Neutrophil (primary cell): ENCODE data around the gene DNM2.

Experiments
- H3K27ac ChIP-seq: fragments of 200-600 bp; sonication (generic); 2 replicates; pipeline ENCODE4 v1.5.1; 2016; ENCODE audit warnings: mild to moderate bottlenecking, moderate library complexity
- H3K27me3 ChIP-seq: fragments of 200-600 bp; sonication (generic); 2 replicates; pipeline ENCODE4 v1.6.0; 2016; ENCODE audit warnings: mild to moderate bottlenecking
- H3K36me3 ChIP-seq: fragments of 200-600 bp; sonication (generic); 2 replicates; pipeline ENCODE4 v1.5.1; 2017
- H3K4me1 ChIP-seq, 2 experiments: fragments of 200-600 bp in 1 of 2; sonication (generic) in 1 of 2; 1 replicate in 1 of 2; 2 replicates in 1 of 2; pipeline versions ENCODE4 v1.5.1 to v1.6.1; 2013 to 2016; ENCODE audit warnings: low read depth in 1 of 2, low read length in 1 of 2, mild to moderate bottlenecking in 1 of 2, moderate library complexity in 1 of 2; ENCODE audit not compliant: control insufficient read depth in 1 of 2, insufficient read depth in 1 of 2
- H3K4me3 ChIP-seq, 2 experiments: fragments of 200-600 bp in 1 of 2; sonication (generic) in 1 of 2; 1 replicate in 1 of 2; 2 replicates in 1 of 2; pipeline ENCODE4 v1.5.1; 2013 to 2016; ENCODE audit warnings: low read depth in 1 of 2, low read length in 1 of 2, mild to moderate bottlenecking in 1 of 2, moderate library complexity in 1 of 2
- H3K9me3 ChIP-seq: fragments of 200-600 bp; sonication (generic); 2 replicates; pipeline ENCODE4 v1.5.1; 2016
- TF ChIP-seq, protein P1 (sequence below): fragments of 200-600 bp; sonication (generic); IDR thresholded peaks from 2 replicates; pipeline ENCODE4 v1.5.1; 2016; ENCODE audit warnings: antibody characterized with exemption

Gene DNM2

DNA sequence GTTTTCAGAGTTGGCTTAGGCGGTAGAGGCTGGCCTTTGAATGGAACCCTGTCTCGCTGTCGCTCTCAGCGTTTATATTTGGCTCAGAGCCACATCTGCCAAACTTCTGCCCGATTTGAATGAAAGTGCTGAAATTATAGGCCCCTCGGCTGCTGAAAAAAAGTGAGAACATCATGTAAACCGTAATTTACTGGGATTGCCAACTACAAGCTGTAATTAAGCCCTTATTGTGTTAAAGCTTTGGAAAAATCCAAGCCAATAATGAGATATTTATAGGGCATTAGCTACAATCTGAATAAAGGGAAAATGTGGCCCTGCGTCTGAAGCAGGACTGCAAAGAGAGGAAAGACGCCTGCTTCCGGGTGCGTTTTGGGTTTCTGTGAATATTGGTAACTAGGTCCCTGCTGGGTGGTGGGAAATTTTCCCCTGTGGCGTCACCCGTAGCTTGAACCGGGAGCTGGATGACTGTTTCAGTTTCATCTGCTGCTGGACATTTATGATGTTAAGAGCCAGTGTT, 9.9 kb downstream of the DNM2 start:
- Histone ChIP-seq H3K4me1 (peaks cover 60 to 75% of the 10 kb centered on the region in 2 experiments), H3K27me3 (no peaks in the 10 kb centered on the region), H3K9me3 (no peaks in the 10 kb centered on the region), H3K27ac (peak overlapping the region; percentile 60), H3K36me3 (peaks cover 4% of the 10 kb centered on the region), H3K4me3 (no peak overlapping the region)
- TF ChIP-seq, protein P1, sequence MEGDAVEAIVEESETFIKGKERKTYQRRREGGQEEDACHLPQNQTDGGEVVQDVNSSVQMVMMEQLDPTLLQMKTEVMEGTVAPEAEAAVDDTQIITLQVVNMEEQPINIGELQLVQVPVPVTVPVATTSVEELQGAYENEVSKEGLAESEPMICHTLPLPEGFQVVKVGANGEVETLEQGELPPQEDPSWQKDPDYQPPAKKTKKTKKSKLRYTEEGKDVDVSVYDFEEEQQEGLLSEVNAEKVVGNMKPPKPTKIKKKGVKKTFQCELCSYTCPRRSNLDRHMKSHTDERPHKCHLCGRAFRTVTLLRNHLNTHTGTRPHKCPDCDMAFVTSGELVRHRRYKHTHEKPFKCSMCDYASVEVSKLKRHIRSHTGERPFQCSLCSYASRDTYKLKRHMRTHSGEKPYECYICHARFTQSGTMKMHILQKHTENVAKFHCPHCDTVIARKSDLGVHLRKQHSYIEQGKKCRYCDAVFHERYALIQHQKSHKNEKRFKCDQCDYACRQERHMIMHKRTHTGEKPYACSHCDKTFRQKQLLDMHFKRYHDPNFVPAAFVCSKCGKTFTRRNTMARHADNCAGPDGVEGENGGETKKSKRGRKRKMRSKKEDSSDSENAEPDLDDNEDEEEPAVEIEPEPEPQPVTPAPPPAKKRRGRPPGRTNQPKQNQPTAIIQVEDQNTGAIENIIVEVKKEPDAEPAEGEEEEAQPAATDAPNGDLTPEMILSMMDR, result no peak

DNA sequence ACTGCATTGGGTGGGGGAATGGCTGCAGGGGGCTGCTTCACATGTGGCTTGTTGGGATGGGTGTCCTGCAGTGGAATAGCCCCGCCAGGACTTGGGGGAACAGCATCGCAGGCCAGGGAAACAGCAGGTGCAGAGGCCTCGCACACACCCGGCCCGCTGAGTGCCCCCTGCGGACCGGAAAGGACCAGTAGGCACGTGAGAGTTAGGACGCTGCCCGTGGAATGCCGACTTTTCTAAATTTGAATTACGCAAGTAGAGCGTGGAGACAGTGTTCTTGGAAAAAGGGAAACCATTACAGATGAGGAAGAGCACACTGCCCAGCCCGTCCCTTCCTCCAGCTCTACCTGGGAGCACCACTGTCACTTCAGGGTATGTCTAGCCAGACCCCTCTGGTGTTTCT, 11.5 kb downstream of the DNM2 start:
- Histone ChIP-seq H3K4me1 (peaks cover 67 to 78% of the 10 kb centered on the region in 2 experiments), H3K27ac (peak overlapping the region; percentile 97), H3K9me3 (no peaks in the 10 kb centered on the region), H3K36me3 (peaks cover under 1% of the 10 kb centered on the region), H3K4me3 (peak overlapping the region; percentile 27 to 28), H3K27me3 (no peaks in the 10 kb centered on the region)
- TF ChIP-seq, protein P1, result no peak

- H3K27me3 ChIP-seq, result no peaks in the 10 kb centered on the region
- H3K36me3 ChIP-seq, result no peaks in the 10 kb centered on the region
- peak overlapping the region; percentile 44 to 62 for H3K4me3 ChIP-seq
- no peaks in the 10 kb centered on the region for H3K9me3 ChIP-seq
- TF ChIP-seq, protein P1, result no peak
- peaks cover 76 to 79% of the 10 kb centered on the region in 2 experiments for H3K4me1 ChIP-seq
- H3K27ac ChIP-seq, result peak overlapping the region; percentile 97
Observed at GRCh38 chr19:10730932-10731331, 13.1 kb downstream of the DNM2 start.

GRCh38 chr19:10735741-10736140, 17.9 kb downstream of the DNM2 start:
- Histone ChIP-seq H3K4me3 (no peak overlapping the region), H3K27ac (peak overlapping the region; percentile 73), H3K9me3 (no peaks in the 10 kb centered on the region), H3K27me3 (no peaks in the 10 kb centered on the region), H3K36me3 (peaks cover 4% of the 10 kb centered on the region), H3K4me1 (peaks cover 58 to 72% of the 10 kb centered on the region in 2 experiments)
- TF ChIP-seq, protein P1, result no peak

- H3K36me3 ChIP-seq, result peaks cover 4% of the 10 kb centered on the region
- peak overlapping the region; percentile 73 for H3K27ac ChIP-seq
- TF ChIP-seq, protein P1, result no peak
- no peak overlapping the region for H3K4me3 ChIP-seq
- no peaks in the 10 kb centered on the region for H3K27me3 ChIP-seq
- no peaks in the 10 kb centered on the region for H3K9me3 ChIP-seq
- peaks cover 58 to 72% of the 10 kb centered on the region in 2 experiments for H3K4me1 ChIP-seq
Observed at GRCh38 chr19:10736189-10736588, 18.3 kb downstream of the DNM2 start.
